Right lobe of liver (tissue), 6 donors: ENCODE measurements around the gene HOXD11. TPM values are rescaled to one million over a fixed set of nuclear protein-coding genes. Genes with fewer than 3 reads are reported as not detected.

Source experiments
- ATAC-seq, 4 donors: fragments of 200-7000 bp; cut with Tn5 transposase; one replicate each; pipeline ENCODE4 v1.9.1; 2020; ENCODE audit warnings: mild to moderate bottlenecking in 4 of 4, moderate library complexity in 4 of 4
- DNase-seq, 3 donors: peaks; one replicate each; pipeline ENCODE4 v3.0.0-alpha.2; 2020
- H3K27ac ChIP-seq, 3 donors: fragments of 200-600 bp; one replicate each; pipeline ENCODE4 v1.8.0; 2022
- H3K27me3 ChIP-seq, 2 donors: fragments of 200-600 bp; one replicate each; pipeline ENCODE4 v1.8.0; 2022
- H3K36me3 ChIP-seq, 4 donors: fragments of 200-600 bp; sonication (generic) in 1 of 4; one replicate each; pipeline versions ENCODE4 v1.5.1 to v1.8.0; 2017 to 2022; ENCODE audit warnings: control low read depth in 1 of 4
- H3K4me1 ChIP-seq, 4 donors: fragments of 200-600 bp; sonication (generic) in 1 of 4; one replicate each; pipeline versions ENCODE4 v1.5.1 to v1.8.0; 2017 to 2022; ENCODE audit warnings: control low read depth in 1 of 4
- H3K4me3 ChIP-seq, 3 donors: fragments of 200-600 bp; one replicate each; pipeline ENCODE4 v1.8.0; 2022
- H3K9me3 ChIP-seq, 4 donors: fragments of 200-600 bp; sonication (generic) in 1 of 4; one replicate each; pipeline versions ENCODE4 v1.5.1 to v1.8.0; 2017 to 2022; ENCODE audit warnings: control low read depth in 1 of 4
- CTCF ChIP-seq, 4 donors: fragments of 200-600 bp in 3 of 4; fragments of 450-650 bp in 1 of 4; IDR thresholded peaks; one replicate each; pipeline versions ENCODE4 v1.5.1 to v1.8.0; 2016 to 2022; ENCODE audit warnings: antibody characterized with exemption in 4 of 4, mild to moderate bottlenecking in 2 of 4
- POLR2A ChIP-seq: fragments of 450-650 bp; IDR thresholded peaks from one replicate; pipeline ENCODE4 v1.6.1; 2017; ENCODE audit warnings: antibody characterized with exemption, mild to moderate bottlenecking
- WGBS: methylation state at CpG from one replicate; pipeline ENCODE4 v1.1.6; 2018; ENCODE audit warnings: low coverage, low lambda C conversion rate; ENCODE audit not compliant: insufficient coverage; ENCODE audit errors: missing lambda C conversion rate; 5-methylcytosine and 5-hydroxymethylcytosine counted together
- intact Hi-C, 2 donors: fragments of 100-400 bp; cut with DNase I; formaldehyde crosslinking; loops; one replicate each; pipeline versions ENCODE4 v1.11.2 to v1.14.1; 2022
- total RNA-seq, 6 experiments: library from RNA; depleted of rRNA in 2 of 6; stranded (reverse); fragments of >200 nt in 2 of 6; fragmentation: NEBNext Ultra II Directional in 3 of 6; extraction: Animal tissue kit (Norgen Biotek cat#: 25700) in 3 of 6; gene quantifications; one replicate each; pipeline versions ENCODE4 v1.1.0 to v1.2.4, GENCODE V29; 2016 to 2023
- donor health status: DM: no; HTN: yes; CAD: no.
- donor health status: DM: no; HTN: no; CAD: no.
- donor health status: DM: no; HTN: no; CAD: no.
- donor health status: DM: no; HTN: yes; CAD: no.
- donor health status: DM: no; HTN: yes; CAD: no.

The HOXD11 gene
- total RNA-seq, 6 experiments from 2014 or later: not detected

GRCh38 chr2:176093145-176093897, 13.8 kb upstream of the HOXD11 start:
- intact Hi-C loops: loop anchor here in 1 of 2 donors (10.0 kb wide), 1 partner anchor 739 kb away; no protein-coding TSS in a partner anchor
- H3K9me3 ChIP-seq: no peaks in the 10 kb centered on the region
- TF ChIP-seq POLR2A (no peak), CTCF (IDR thresholded peaks at IDR 0.05) (no peak)
- H3K4me3 ChIP-seq: no peak overlapping the region
- 5% methylated on average over 17 of the region's 53 CpGs for WGBS
- no peak overlapping the region for H3K27ac ChIP-seq
- peaks cover 24 to 84% of the 10 kb centered on the region in 2 donors for H3K27me3 ChIP-seq
- H3K4me1 ChIP-seq: peaks cover 0 to 25% (median 7%) of the 10 kb centered on the region in 4 donors
- no peaks in the 10 kb centered on the region for H3K36me3 ChIP-seq
- no peak for ATAC-seq
- peak in 1 of 3 donors; percentile 56 for DNase-seq

- ATAC-seq: no peak
- peaks cover 0 to 23% (median 6%) of the 10 kb centered on the region in 4 donors for H3K4me1 ChIP-seq
- no peak overlapping the region for H3K27ac ChIP-seq
- peaks cover 20 to 84% of the 10 kb centered on the region in 2 donors for H3K27me3 ChIP-seq
- H3K9me3 ChIP-seq: no peaks in the 10 kb centered on the region
- TF ChIP-seq CTCF (IDR thresholded peaks at IDR 0.05): no peak
- TF ChIP-seq POLR2A: no peak
- no peaks in the 10 kb centered on the region for H3K36me3 ChIP-seq
- no peak overlapping the region for H3K4me3 ChIP-seq
- WGBS: under 1% methylated on average over 8 of the region's 8 CpGs
- no peak for DNase-seq
- intact Hi-C loops: loop anchor here in 1 of 2 donors (10.0 kb wide), 1 partner anchor 739 kb away; no protein-coding TSS in a partner anchor
Measured at GRCh38 chr2:176093898-176094249, 13.2 kb upstream of the HOXD11 start.

GRCh38 chr2:176094349-176094748, 12.7 kb upstream of the HOXD11 start:
- Histone ChIP-seq H3K4me1 (peaks cover 0 to 23% (median 6%) of the 10 kb centered on the region in 4 donors), H3K4me3 (no peak overlapping the region), H3K36me3 (no peaks in the 10 kb centered on the region), H3K27ac (no peak overlapping the region), H3K9me3 (no peaks in the 10 kb centered on the region), H3K27me3 (peaks cover 19 to 83% of the 10 kb centered on the region in 2 donors)
- DNase-seq: no peak
- intact Hi-C loops: loop anchor here in 1 of 2 donors (10.0 kb wide), 1 partner anchor 740 kb away; no protein-coding TSS in a partner anchor
- 4% methylated on average over 12 of the region's 12 CpGs for WGBS
- TF ChIP-seq POLR2A: no peak
- no peak for TF ChIP-seq CTCF (IDR thresholded peaks at IDR 0.05)
- ATAC-seq: no peak

- H3K27ac ChIP-seq: no peak overlapping the region
- H3K4me1 ChIP-seq: peaks cover 0 to 23% (median 6%) of the 10 kb centered on the region in 4 donors
- WGBS: 6% methylated on average over 5 of the region's 5 CpGs
- H3K4me3 ChIP-seq: no peak overlapping the region
- no peaks in the 10 kb centered on the region for H3K9me3 ChIP-seq
- intact Hi-C loops: loop anchor here in 1 of 2 donors (10.0 kb wide), 1 partner anchor 741 kb away; no protein-coding TSS in a partner anchor
- DNase-seq (no peak), ATAC-seq (no peak)
- no peaks in the 10 kb centered on the region for H3K36me3 ChIP-seq
- H3K27me3 ChIP-seq: peaks cover 13 to 83% of the 10 kb centered on the region in 2 donors
- TF ChIP-seq POLR2A (no peak), CTCF (IDR thresholded peaks at IDR 0.05) (no peak)
Measured at GRCh38 chr2:176095421-176095820, 11.7 kb upstream of the HOXD11 start.
